Keratinocyte (primary cell): ENCODE data around the gene PPP1R3C. TPM values are rescaled to one million over a fixed set of nuclear protein-coding genes. Genes with fewer than 3 reads are reported as not detected.
A peak's percentile ranks its signal among the peaks of the same experiment; 100 is the strongest.

Experiments
- DNase-seq: peaks from one replicate; pipeline ENCODE4 v3.0.0-alpha.2; 2011; ENCODE audit warnings: low read depth, missing footprints, low spot score
- FAIRE-seq: peaks from 2 replicates; lab custom pipeline; 2011; peaks lifted over from hg19 to GRCh38; lab: Jason Lieb, UNC
- H2AFZ ChIP-seq: 2 replicates; pipeline ENCODE4 v1.6.0; 2012; ENCODE audit warnings: low read length, control low read depth, inconsistent platforms; ENCODE audit not compliant: control insufficient read depth
- H3K27ac ChIP-seq: 2 replicates; pipeline ENCODE4 v1.5.1; 2011; ENCODE audit warnings: low read length; ENCODE audit not compliant: control insufficient read depth, insufficient read depth
- H3K27me3 ChIP-seq: 3 replicates; pipeline ENCODE4 v1.6.0; 2011; ENCODE audit warnings: low read length; ENCODE audit not compliant: control insufficient read depth, insufficient read depth; ENCODE audit errors: extremely low read depth
- H3K36me3 ChIP-seq, 2 experiments: 2 replicates in 1 of 2; 3 replicates in 1 of 2; pipeline ENCODE4 v1.5.1; 2011; ENCODE audit warnings: low read length in 2 of 2, mild to moderate bottlenecking in 1 of 2; ENCODE audit not compliant: control insufficient read depth in 2 of 2, insufficient read depth in 2 of 2; ENCODE audit errors: extremely low read depth in 1 of 2
- H3K4me1 ChIP-seq: 3 replicates; pipeline ENCODE4 v1.5.1; 2011; ENCODE audit warnings: low read length; ENCODE audit not compliant: control insufficient read depth, insufficient read depth; ENCODE audit errors: extremely low read depth
- H3K4me2 ChIP-seq: 3 replicates; pipeline ENCODE4 v1.6.0; 2011; ENCODE audit warnings: low read depth, low read length; ENCODE audit not compliant: control insufficient read depth, insufficient read depth; ENCODE audit errors: extremely low read depth
- H3K4me3 ChIP-seq, 3 experiments: fragments of 200-600 bp in 1 of 3; sonication (generic) in 1 of 3; 2 replicates in 2 of 3; 3 replicates in 1 of 3; pipeline ENCODE4 v1.5.1; 2011 to 2016; ENCODE audit warnings: low read length in 3 of 3, mild to moderate bottlenecking in 3 of 3, control low read depth in 2 of 3, inconsistent platforms in 1 of 3, low read depth in 1 of 3, mixed read lengths in 1 of 3, mixed run types in 1 of 3, moderate library complexity in 1 of 3; ENCODE audit not compliant: control insufficient read depth in 2 of 3, insufficient read depth in 2 of 3; ENCODE audit errors: extremely low read depth in 1 of 3
- H3K79me2 ChIP-seq: 2 replicates; pipeline ENCODE4 v1.6.0; 2012; ENCODE audit warnings: low read length; ENCODE audit not compliant: control insufficient read depth, insufficient read depth
- H3K9ac ChIP-seq: 3 replicates; pipeline ENCODE4 v1.6.0; 2011; ENCODE audit warnings: low read length; ENCODE audit not compliant: control insufficient read depth, insufficient read depth; ENCODE audit errors: extremely low read depth
- H3K9me1 ChIP-seq: 3 replicates; pipeline ENCODE4 v1.6.0; 2011; ENCODE audit warnings: low read length; ENCODE audit not compliant: control insufficient read depth, insufficient read depth; ENCODE audit errors: extremely low read depth
- H3K9me3 ChIP-seq: 2 replicates; pipeline ENCODE4 v1.5.1; 2012; ENCODE audit warnings: low read depth, low read length; ENCODE audit not compliant: control insufficient read depth
- H4K20me1 ChIP-seq: 3 replicates; pipeline ENCODE4 v1.6.0; 2011; ENCODE audit warnings: low read length; ENCODE audit not compliant: control insufficient read depth, insufficient read depth; ENCODE audit errors: extremely low read depth
- CTCF ChIP-seq, 3 experiments: IDR thresholded peaks in 1 of 3; conservative IDR thresholded peaks in 1 of 3; optimal IDR thresholded peaks in 1 of 3; 2 replicates in 2 of 3; 3 replicates in 1 of 3; pipeline versions ENCODE3 to v1.5.1; 2011; ENCODE audit warnings: low read length in 3 of 3, mild to moderate bottlenecking in 3 of 3, moderate library complexity in 2 of 3, control low read depth in 1 of 3, inconsistent platforms in 1 of 3; ENCODE audit not compliant: insufficient read depth in 2 of 3; ENCODE audit errors: extremely low read depth in 1 of 3
- EZH2 ChIP-seq: IDR thresholded peaks from one replicate; pipeline ENCODE4 v1.6.1; 2012; ENCODE audit warnings: inconsistent platforms, mild to moderate bottlenecking, low read length, moderate library complexity
- dilution Hi-C: fragments of 300-500 bp; cut with MboI; formaldehyde crosslinking; loops from one replicate; pipeline ENCODE4 v1.7.0; 2020; ENCODE audit warnings: low sequenced_read_pairs; ENCODE audit not compliant: extremely low pct_ligation_motif_present
- polyA plus RNA-seq, 5 experiments: library from polyadenylated mRNA; depleted of rRNA in 3 of 5; stranded (reverse) in 3 of 5; stranded (forward) in 1 of 5; unstranded in 1 of 5; fragments of >200 nt; gene quantifications; 1 replicate in 1 of 5; 2 replicates in 3 of 5; 3 replicates in 1 of 5; pipeline versions ENCODE4 v1.2.1 to v1.2.3, GENCODE V29; 2011 to 2012; ENCODE audit warnings: missing spikeins in 2 of 5, low read depth in 1 of 5, low replicate concordance in 1 of 5

PPP1R3C gene
- polyA plus RNA-seq, 1 donor (not counting 4 experiments of a cell fraction or from before 2014, with no cell fraction given): 7.3 TPM

GRCh38 chr10:91579329-91579985, 53.4 kb downstream of the PPP1R3C start:
- dilution Hi-C loops: no loop called here
- TF ChIP-seq CTCF (optimal IDR thresholded peaks at IDR 0.05 in 1 of 3, IDR thresholded peaks at IDR 0.05 in 1 of 3, conservative IDR thresholded peaks at IDR 0.05 in 1 of 3; ENCODE audit: extremely low read depth in 1 of 3, insufficient read depth in 2 of 3, low read length in 3 of 3): no peak
- no peak for TF ChIP-seq EZH2
- FAIRE-seq: peak; percentile 13
- H3K9me1 ChIP-seq: no peaks in the 10 kb centered on the region
- H2AFZ ChIP-seq: no peak overlapping the region
- H3K4me3 ChIP-seq: no peak overlapping the region
- H3K79me2 ChIP-seq: no peaks in the 10 kb centered on the region
- no peaks in the 10 kb centered on the region for H3K27me3 ChIP-seq
- H3K36me3 ChIP-seq: no peaks in the 10 kb centered on the region
- peaks cover 7% of the 10 kb centered on the region for H3K4me1 ChIP-seq
- no peaks in the 10 kb centered on the region for H4K20me1 ChIP-seq
- H3K9ac ChIP-seq: no peak overlapping the region
- H3K9me3 ChIP-seq: no peaks in the 10 kb centered on the region
- H3K4me2 ChIP-seq: no peak overlapping the region
- H3K27ac ChIP-seq: no peak overlapping the region
- DNase-seq: no peak

Other genes starting within 250 kb of the PPP1R3C start
- gene HECTD2, start 222.7 kb downstream of the PPP1R3C start, polyA plus RNA-seq: 1.00 to 2.2 TPM (median 2.0 TPM) in 3 replicates
- gene TNKS2, start 165.4 kb upstream of the PPP1R3C start, polyA plus RNA-seq: 18.6 to 35.4 TPM (median 29.7 TPM) in 3 replicates